ENCODE results near the gene HSPA9. TPM values are rescaled to one million over a fixed set of nuclear protein-coding genes. Genes with fewer than 3 reads are reported as not detected.
"Not testable (repeated sequence)": the region's sequence is repeated elsewhere in the genome, so short reads cannot be mapped to it uniquely, and the experiment has no call there.

The HSPA9 gene
- total and polyA plus RNA-seq, 2 of the 13 experiments (the other 11 are each of a cell fraction or from before 2014, with no cell fraction given) = 165 to 478 TPM

DNA sequence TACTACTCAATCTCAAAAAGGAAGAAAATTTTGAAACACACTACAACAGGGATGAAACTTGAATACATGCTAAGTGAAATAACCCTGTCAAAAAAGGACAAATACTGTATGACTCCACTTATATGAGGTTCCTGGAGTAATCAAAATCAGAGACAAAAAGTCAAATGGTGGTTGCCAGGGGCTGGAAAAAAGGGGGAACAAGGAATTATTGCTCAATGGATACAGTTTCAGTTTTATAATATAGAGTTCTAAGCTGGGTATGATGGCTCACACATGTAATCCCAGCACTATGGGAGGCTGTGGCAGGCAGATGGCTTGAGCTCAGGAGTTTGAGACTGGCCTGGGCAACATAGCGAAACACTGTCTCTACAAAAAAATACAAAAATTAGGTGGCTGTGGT is 61.2 kb downstream of the HSPA9 start (continued):
- TF ChIP-seq SYNCRIP (IDR thresholded peaks at IDR 0.05; ENCODE audit: insufficient read depth, low read depth, low read length) = no peak
- TF ChIP-seq ZNF350 (CRISPR knock-in tag; IDR thresholded peaks at IDR 0.05; ENCODE audit: borderline replicate concordance, low read depth) = no peak

DNA sequence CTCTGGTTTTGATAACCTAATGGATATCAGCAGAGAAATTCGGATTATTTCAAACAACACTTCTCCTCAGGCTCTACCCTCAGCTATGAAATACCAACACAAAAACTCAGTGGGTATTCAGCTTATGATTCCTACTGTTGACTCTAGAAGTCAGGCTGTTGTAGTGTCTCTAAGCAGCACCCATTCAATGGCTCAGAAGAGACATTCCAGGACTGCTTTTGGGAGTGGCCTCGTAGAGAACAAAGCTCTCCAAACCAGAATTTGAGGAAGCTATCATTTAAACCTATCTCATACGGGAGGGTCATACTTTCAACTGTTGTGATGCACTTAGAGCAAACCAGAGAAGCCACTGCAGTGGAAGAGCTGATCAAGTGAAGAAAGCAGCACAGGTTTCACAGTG is 66.2 kb downstream of the HSPA9 start:
- no peak for FAIRE-seq
- H3K4me1 ChIP-seq (ENCODE audit: insufficient read depth, low read length) = peaks cover 66% of the 10 kb centered on the region
- no peak overlapping the region for H3K9ac ChIP-seq (ENCODE audit: insufficient read depth, low read depth, low read length)
- DNase-seq (ENCODE audit: low spot score) = peak; percentile 47
- ChIA-PET POLR2A (no interaction called here), CTCF (ENCODE audit: low intra/inter-chr PET ratio, low total read pairs) (no interaction called here)
- no peak overlapping the region for H3K4me2 ChIP-seq (ENCODE audit: low read depth, low read length)
- no peaks in the 10 kb centered on the region for H4K20me1 ChIP-seq (ENCODE audit: insufficient read depth, low read length)
- no peak overlapping the region for H3K4me3 ChIP-seq (replicated peaks in 1 of 3; ENCODE audit: insufficient read depth in 1 of 3, low read depth in 2 of 3, low read length in 3 of 3)
- 70% methylated on average over 3 of the region's 3 CpGs for WGBS (ENCODE audit: low lambda C conversion rate)
- H3K27me3 ChIP-seq (ENCODE audit: control insufficient read depth in 1 of 2, insufficient read depth in 2 of 2, low read length in 2 of 2) = no peaks in the 10 kb centered on the region
- peaks cover 16 to 52% of the 10 kb centered on the region in 2 experiments for H3K36me3 ChIP-seq (replicated peaks in 1 of 2; ENCODE audit: control insufficient read depth in 1 of 2, insufficient read depth in 2 of 2, low read length in 2 of 2)
- H2AFZ ChIP-seq (ENCODE audit: low read length) = no peak overlapping the region
- BruUV-seq (replicated peaks) = no TSS peak
- intact Hi-C loops (cut with micrococcal nuclease; ENCODE audit: unreplicated experiment) = loop anchor here (5.0 kb wide), 1 partner anchor 33 kb away; the partner anchor contains the start of gene ETF1
- TF ChIP-seq TEAD3 (CRISPR knock-in tag; optimal IDR thresholded peaks at IDR 0.05; ENCODE audit: borderline replicate concordance) = peak; percentile 13
- TF ChIP-seq, protein P1, sequence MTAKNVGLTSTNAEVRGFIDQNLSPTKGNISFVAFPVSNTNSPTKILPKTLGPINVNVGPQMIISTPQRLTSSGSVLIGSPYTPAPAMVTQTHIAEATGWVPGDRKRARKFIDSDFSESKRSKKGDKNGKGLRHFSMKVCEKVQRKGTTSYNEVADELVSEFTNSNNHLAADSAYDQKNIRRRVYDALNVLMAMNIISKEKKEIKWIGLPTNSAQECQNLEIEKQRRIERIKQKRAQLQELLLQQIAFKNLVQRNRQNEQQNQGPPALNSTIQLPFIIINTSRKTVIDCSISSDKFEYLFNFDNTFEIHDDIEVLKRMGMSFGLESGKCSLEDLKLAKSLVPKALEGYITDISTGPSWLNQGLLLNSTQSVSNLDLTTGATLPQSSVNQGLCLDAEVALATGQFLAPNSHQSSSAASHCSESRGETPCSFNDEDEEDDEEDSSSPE (CRISPR knock-in tag; IDR thresholded peaks at IDR 0.05) = no peak
- H3K79me2 ChIP-seq (ENCODE audit: insufficient read depth, low read length) = no peaks in the 10 kb centered on the region
- peak overlapping the region; percentile 70 for H3K27ac ChIP-seq (ENCODE audit: extremely low read length, insufficient read depth, low read length)
- in situ Hi-C loops (cut with HindIII; ENCODE audit: extremely low pct_ligation_motif_present, low pct_unique_long_range_greater_than_20kb) = loop anchor here (10.0 kb wide), 1 partner anchor 64 kb away; no protein-coding TSS in a partner anchor
- no peaks in the 10 kb centered on the region for H3K9me3 ChIP-seq (ENCODE audit: low read length)
- ATAC-seq = no peak; the same call in 2 of the 3 replicates

DNA sequence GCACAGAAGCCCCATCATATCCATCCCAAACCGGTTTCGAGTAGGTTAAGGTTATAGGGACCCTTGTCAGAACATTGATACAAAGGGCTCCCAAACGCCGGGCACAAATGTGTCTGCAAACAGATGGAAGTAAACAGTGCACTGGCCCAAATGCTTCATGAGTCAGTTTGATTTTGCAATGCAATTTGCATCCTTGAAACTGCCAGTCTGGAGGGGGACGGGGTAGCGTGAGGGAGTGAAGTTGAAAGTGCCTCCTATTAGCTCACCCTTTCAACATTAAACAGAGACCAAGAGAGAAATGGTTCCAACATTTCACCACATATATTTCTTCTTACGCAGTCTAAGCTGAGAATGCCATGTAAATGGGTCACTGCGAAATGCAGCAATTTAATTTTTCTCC is 67.7 kb downstream of the HSPA9 start:
- in situ Hi-C loops (cut with HindIII; ENCODE audit: extremely low pct_ligation_motif_present, low pct_unique_long_range_greater_than_20kb) (loop anchor here (10.0 kb wide), 1 partner anchor 63 kb away; no protein-coding TSS in a partner anchor), intact Hi-C loops (cut with micrococcal nuclease; ENCODE audit: unreplicated experiment) (loop anchor here (5.0 kb wide), 1 partner anchor 35 kb away; the partner anchor contains the start of gene ETF1)
- H2AFZ ChIP-seq (ENCODE audit: low read length); FAIRE-seq; H3K79me2 ChIP-seq (ENCODE audit: insufficient read depth, low read length); H3K27me3 ChIP-seq (ENCODE audit: control insufficient read depth in 1 of 2, insufficient read depth in 2 of 2, low read length in 2 of 2); H3K9me3 ChIP-seq (ENCODE audit: low read length); H3K9ac ChIP-seq (ENCODE audit: insufficient read depth, low read depth, low read length); H3K4me3 ChIP-seq (replicated peaks in 1 of 3; ENCODE audit: insufficient read depth in 1 of 3, low read depth in 2 of 3, low read length in 3 of 3); H4K20me1 ChIP-seq (ENCODE audit: insufficient read depth, low read length); CTCF ChIA-PET (ENCODE audit: low intra/inter-chr PET ratio, low total read pairs): not testable (repeated sequence)
- Histone ChIP-seq H3K4me1 (ENCODE audit: insufficient read depth, low read length) (peaks cover 70% of the 10 kb centered on the region), H3K4me2 (ENCODE audit: low read depth, low read length) (peak overlapping the region; percentile 84), H3K27ac (ENCODE audit: extremely low read length, insufficient read depth, low read length) (peak overlapping the region; percentile 70), H3K36me3 (replicated peaks in 1 of 2; ENCODE audit: control insufficient read depth in 1 of 2, insufficient read depth in 2 of 2, low read length in 2 of 2) (peaks cover 15 to 37% of the 10 kb centered on the region in 2 experiments)
- TSS peak; percentile 43 for BruUV-seq (replicated peaks)
- WGBS (ENCODE audit: low lambda C conversion rate) = 13% methylated on average over 8 of the region's 8 CpGs
- ATAC-seq = peak; percentile 77
- POLR2A ChIA-PET = interaction anchor here (0.6 to 1.8 kb wide), 4 partner anchors 27 to 68 kb away, joined by 3 to 10 read pairs (median 4); partner anchors contain the start of genes ETF1 and HSPA9
- DNase-seq (ENCODE audit: low spot score) = peak; percentile 85
- TF ChIP-seq SKI (IDR thresholded peaks at IDR 0.05; ENCODE audit: partially characterized antibody) = peak; percentile 65
- 0 out of 2 replicates have a peak, but pooled peaks have one; percentile 41 for TF ChIP-seq FOXO1 (CRISPR knock-in tag; IDR thresholded peaks at IDR 0.05)
- TF ChIP-seq FOSL2 (CRISPR knock-in tag; IDR thresholded peaks at IDR 0.05) = peak; percentile 97
- peak; percentile 55; the same call in 1 of the 2 replicates for TF ChIP-seq ZNF644 (CRISPR knock-in tag; IDR thresholded peaks at IDR 0.05; ENCODE audit: low read depth)
- TF ChIP-seq TEAD3 (CRISPR knock-in tag; optimal IDR thresholded peaks at IDR 0.05; ENCODE audit: borderline replicate concordance) = peak; percentile 34
- peak; percentile 86 for TF ChIP-seq CEBPG (CRISPR knock-in tag; IDR thresholded peaks at IDR 0.05)
- TF ChIP-seq NAIF1 (CRISPR knock-in tag; IDR thresholded peaks at IDR 0.05; ENCODE audit: borderline replicate concordance) = peak; percentile 43; the same call in 1 of the 2 replicates
- TF ChIP-seq, protein P2, sequence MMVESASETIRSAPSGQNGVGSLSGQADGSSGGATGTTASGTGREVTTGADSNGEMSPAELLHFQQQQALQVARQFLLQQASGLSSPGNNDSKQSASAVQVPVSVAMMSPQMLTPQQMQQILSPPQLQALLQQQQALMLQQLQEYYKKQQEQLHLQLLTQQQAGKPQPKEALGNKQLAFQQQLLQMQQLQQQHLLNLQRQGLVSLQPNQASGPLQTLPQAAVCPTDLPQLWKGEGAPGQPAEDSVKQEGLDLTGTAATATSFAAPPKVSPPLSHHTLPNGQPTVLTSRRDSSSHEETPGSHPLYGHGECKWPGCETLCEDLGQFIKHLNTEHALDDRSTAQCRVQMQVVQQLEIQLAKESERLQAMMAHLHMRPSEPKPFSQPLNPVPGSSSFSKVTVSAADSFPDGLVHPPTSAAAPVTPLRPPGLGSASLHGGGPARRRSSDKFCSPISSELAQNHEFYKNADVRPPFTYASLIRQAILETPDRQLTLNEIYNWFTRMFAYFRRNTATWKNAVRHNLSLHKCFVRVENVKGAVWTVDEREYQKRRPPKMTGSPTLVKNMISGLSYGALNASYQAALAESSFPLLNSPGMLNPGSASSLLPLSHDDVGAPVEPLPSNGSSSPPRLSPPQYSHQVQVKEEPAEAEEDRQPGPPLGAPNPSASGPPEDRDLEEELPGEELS (CRISPR knock-in tag; IDR thresholded peaks at IDR 0.05) = peak; percentile 84
- peak; percentile 78 for TF ChIP-seq GATAD2A (CRISPR knock-in tag; IDR thresholded peaks at IDR 0.05)
- TF ChIP-seq MED1 (CRISPR knock-in tag; IDR thresholded peaks at IDR 0.05) = peak; percentile 50; the same call in 1 of the 2 replicates
- 0 out of 2 replicates have a peak, but pooled peaks have one; percentile 31 for TF ChIP-seq PHF21A (CRISPR knock-in tag; IDR thresholded peaks at IDR 0.05)
- peak; percentile 58 for TF ChIP-seq ELF3 (CRISPR knock-in tag; IDR thresholded peaks at IDR 0.05)
